H9 (cell line): ENCODE results near the gene PDE7B. TPM values are rescaled to one million over a fixed set of nuclear protein-coding genes. Genes with fewer than 3 reads are reported as not detected.

Source experiments
- DNase-seq: peaks from one replicate; pipeline ENCODE4 v3.0.0-alpha.2; 2017
- H2AFZ ChIP-seq: one replicate; pipeline ENCODE4 v1.6.1; 2013; ENCODE audit warnings: mild to moderate bottlenecking, low read length, control low read depth, moderate library complexity
- H2AK5ac ChIP-seq: 2 replicates; pipeline ENCODE4 v1.6.1; 2013; ENCODE audit warnings: low read length, control low read depth, mixed read lengths; ENCODE audit not compliant: insufficient read length
- H2BK120ac ChIP-seq: one replicate; pipeline ENCODE4 v1.6.1; 2013; ENCODE audit warnings: low read depth, mild to moderate bottlenecking, low read length, control low read depth, inconsistent platforms; ENCODE audit not compliant: poor library complexity, severe bottlenecking
- H2BK12ac ChIP-seq: 2 replicates; pipeline ENCODE4 v1.6.1; 2013; ENCODE audit warnings: low read length, control low read depth, mixed read lengths, low read depth; ENCODE audit not compliant: insufficient read length
- H2BK15ac ChIP-seq: 2 replicates; pipeline ENCODE4 v1.6.1; 2013; ENCODE audit warnings: low read depth, low read length, control low read depth
- H2BK20ac ChIP-seq: one replicate; pipeline ENCODE4 v1.6.1; 2013; ENCODE audit warnings: low read depth, mild to moderate bottlenecking, low read length, control low read depth, inconsistent platforms; ENCODE audit not compliant: poor library complexity, severe bottlenecking
- H2BK5ac ChIP-seq: 2 replicates; pipeline ENCODE4 v1.6.1; 2013; ENCODE audit warnings: low read length, control low read depth, mixed read lengths; ENCODE audit not compliant: insufficient read length
- H3K14ac ChIP-seq: 2 replicates; pipeline ENCODE4 v1.6.1; 2013; ENCODE audit warnings: low read length, control low read depth; ENCODE audit not compliant: insufficient read depth
- H3K18ac ChIP-seq: 2 replicates; pipeline ENCODE4 v1.6.1; 2013; ENCODE audit warnings: low read depth, mild to moderate bottlenecking, mixed read lengths, low read length, control low read depth; ENCODE audit not compliant: insufficient read length
- H3K23ac ChIP-seq: 2 replicates; pipeline ENCODE4 v1.6.1; 2013; ENCODE audit warnings: low read length, control low read depth, mixed read lengths, low read depth; ENCODE audit not compliant: insufficient read length
- H3K23me2 ChIP-seq: 2 replicates; pipeline ENCODE4 v1.6.1; 2013; ENCODE audit warnings: low read depth, mild to moderate bottlenecking, mixed read lengths, low read length, control low read depth; ENCODE audit not compliant: insufficient read length, poor library complexity, severe bottlenecking
- H3K27ac ChIP-seq: 2 replicates; pipeline ENCODE4 v1.5.1; 2013; ENCODE audit warnings: low read length, control low read depth, mixed read lengths, low read depth; ENCODE audit not compliant: insufficient read length
- H3K27me3 ChIP-seq: 2 replicates; pipeline ENCODE4 v1.6.1; 2013; ENCODE audit warnings: low read length, control low read depth, inconsistent platforms; ENCODE audit not compliant: insufficient read depth
- H3K4ac ChIP-seq: 2 replicates; pipeline ENCODE4 v1.6.1; 2013; ENCODE audit warnings: low read depth, mild to moderate bottlenecking, control low read depth, inconsistent platforms, low read length, moderate library complexity
- H3K4me1 ChIP-seq: 2 replicates; pipeline ENCODE4 v1.6.1; 2013; ENCODE audit warnings: low read length, control low read depth, inconsistent platforms; ENCODE audit not compliant: insufficient read depth
- H3K4me2 ChIP-seq: 2 replicates; pipeline ENCODE4 v1.6.1; 2013; ENCODE audit warnings: low read length, control low read depth, mixed read lengths; ENCODE audit not compliant: insufficient read length, insufficient read depth
- H3K56ac ChIP-seq: 2 replicates; pipeline ENCODE4 v1.6.1; 2013; ENCODE audit warnings: low read depth, mild to moderate bottlenecking, mixed read lengths, low read length, control low read depth; ENCODE audit not compliant: insufficient read length
- H3K79me1 ChIP-seq: 2 replicates; pipeline ENCODE4 v1.6.1; 2013; ENCODE audit warnings: low read depth, mild to moderate bottlenecking, moderate library complexity, low read length, control low read depth, inconsistent platforms; ENCODE audit not compliant: insufficient read depth, poor library complexity, severe bottlenecking
- H3K79me2 ChIP-seq: 2 replicates; pipeline ENCODE4 v1.6.1; 2013; ENCODE audit warnings: low read length, control low read depth, inconsistent platforms; ENCODE audit not compliant: insufficient read depth
- H3K9ac ChIP-seq: 2 replicates; pipeline ENCODE4 v1.6.1; 2013; ENCODE audit warnings: low read length, control low read depth, mixed read lengths; ENCODE audit not compliant: insufficient read length; ENCODE audit errors: extremely low read depth
- H3K9me3 ChIP-seq: one replicate; pipeline ENCODE4 v1.6.1; 2013; ENCODE audit warnings: low read depth, low read length, inconsistent platforms; ENCODE audit not compliant: control insufficient read depth
- H3T11ph ChIP-seq: one replicate; pipeline ENCODE4 v1.6.1; 2013; ENCODE audit warnings: mild to moderate bottlenecking, low read length, control low read depth, inconsistent platforms
- H4K20me1 ChIP-seq: one replicate; pipeline ENCODE4 v1.6.1; 2013; ENCODE audit not compliant: control insufficient read depth, insufficient read length, insufficient read depth
- H4K5ac ChIP-seq: 2 replicates; pipeline ENCODE4 v1.6.1; 2013; ENCODE audit warnings: low read depth, mild to moderate bottlenecking, mixed read lengths, low read length, control low read depth; ENCODE audit not compliant: insufficient read length
- H4K8ac ChIP-seq: replicated peaks from 2 replicates; pipeline ENCODE4 v1.6.1; 2013; ENCODE audit warnings: low read length, control low read depth, mixed read lengths, low read depth; ENCODE audit not compliant: insufficient read length
- H4K91ac ChIP-seq: 2 replicates; pipeline ENCODE4 v1.6.1; 2013; ENCODE audit warnings: low read depth, mild to moderate bottlenecking, moderate library complexity, mixed read lengths, low read length, control low read depth; ENCODE audit not compliant: insufficient read length
- H3K27ac Mint-ChIP-seq, 3 experiments: 2 replicates in 2 of 3; 3 replicates in 1 of 3; pipeline ENCODE4 v1.8.0; 2020 to 2021; ENCODE audit warnings: mixed read lengths in 3 of 3, mild to moderate bottlenecking in 1 of 3, moderate library complexity in 1 of 3
- H3K27me3 Mint-ChIP-seq: 2 replicates; pipeline ENCODE4 v1.8.0; 2021; ENCODE audit warnings: low read depth, mild to moderate bottlenecking, moderate library complexity, mixed read lengths
- H3K36me3 Mint-ChIP-seq, 3 experiments: 2 replicates in 2 of 3; 3 replicates in 1 of 3; pipeline ENCODE4 v1.8.0; 2020 to 2021; ENCODE audit warnings: low read depth in 3 of 3, mixed read lengths in 3 of 3; ENCODE audit not compliant: insufficient read depth in 1 of 3
- H3K4me1 Mint-ChIP-seq, 2 experiments: 2 replicates each; pipeline ENCODE4 v1.8.0; 2020; ENCODE audit warnings: mixed read lengths in 2 of 2
- H3K4me3 Mint-ChIP-seq, 2 experiments: 2 replicates in 1 of 2; 3 replicates in 1 of 2; pipeline ENCODE4 v1.8.0; 2020 to 2021; ENCODE audit warnings: mild to moderate bottlenecking in 2 of 2, mixed read lengths in 2 of 2, moderate library complexity in 1 of 2
- H3K9me3 Mint-ChIP-seq, 2 experiments: 2 replicates in 1 of 2; 3 replicates in 1 of 2; pipeline ENCODE4 v1.8.0; 2020; ENCODE audit warnings: mild to moderate bottlenecking in 2 of 2, mixed read lengths in 2 of 2, moderate library complexity in 1 of 2
- CTCF ChIP-seq: fragments of 200-600 bp; sonication (generic); conservative IDR thresholded peaks from 3 replicates; pipeline ENCODE4 v1.8.0; 2021; ENCODE audit warnings: antibody characterized with exemption, mild to moderate bottlenecking
- WGBS: extraction: QIAGEN DNeasy Blood & Tissue Kit; methylation state at CpG from one replicate; pipeline ENCODE4 v1.1.7; 2013; ENCODE audit warnings: missing lambda C conversion rate, low lambda C conversion rate, mixed read lengths; ENCODE audit not compliant: insufficient read length; ENCODE audit errors: extremely low coverage; 5-methylcytosine and 5-hydroxymethylcytosine counted together
- total RNA-seq: library from RNA; stranded (reverse); gene quantifications from 2 replicates; pipeline ENCODE4 v1.2.1, GENCODE V29; 2021

The PDE7B gene
- total RNA-seq, 1 experiment from 2014 or later = not detected

- H3K27ac ChIP-seq = no peak overlapping the region
- H2BK15ac ChIP-seq = no peak overlapping the region
- no peaks in the 10 kb centered on the region for H3K79me2 ChIP-seq
- no peaks in the 10 kb centered on the region; a peak in 1 of 5 replicates for H3K9me3 Mint-ChIP-seq
- no peak overlapping the region for H4K91ac ChIP-seq
- no peak overlapping the region for H3T11ph ChIP-seq
- no peaks in the 10 kb centered on the region for H3K27me3 Mint-ChIP-seq
- H3K36me3 Mint-ChIP-seq = no peaks in the 10 kb centered on the region; a peak in 1 of 7 replicates
- H3K14ac ChIP-seq = no peak overlapping the region
- H2BK120ac ChIP-seq = no peak overlapping the region
- H3K4me1 Mint-ChIP-seq = peaks cover 9 to 13% of the 10 kb centered on the region in 2 experiments; a peak in 3 of 4 replicates
- no peak overlapping the region for H4K8ac ChIP-seq
- no peaks in the 10 kb centered on the region for H3K9me3 ChIP-seq
- no peaks in the 10 kb centered on the region for H3K23me2 ChIP-seq
- H2BK5ac ChIP-seq = no peak overlapping the region
- no peak for TF ChIP-seq CTCF
- H3K4me2 ChIP-seq = no peak overlapping the region
- H3K27me3 ChIP-seq = no peaks in the 10 kb centered on the region
- H3K79me1 ChIP-seq = no peaks in the 10 kb centered on the region
- no peak overlapping the region for H3K27ac Mint-ChIP-seq
- H2BK12ac ChIP-seq = no peak overlapping the region
- H4K5ac ChIP-seq = no peak overlapping the region
- H3K9ac ChIP-seq = no peak overlapping the region
- H4K20me1 ChIP-seq = no peaks in the 10 kb centered on the region
- DNase-seq = no peak
- H2BK20ac ChIP-seq = no peak overlapping the region
- H3K4ac ChIP-seq = no peak overlapping the region
- no peak overlapping the region for H3K18ac ChIP-seq
- WGBS = no CpG with 5 or more reads among the region's 1 CpG
- H3K4me3 Mint-ChIP-seq = no peak overlapping the region
- no peak overlapping the region for H2AFZ ChIP-seq
- no peaks in the 10 kb centered on the region; the same call in 1 of the 2 replicates for H3K4me1 ChIP-seq
- H3K56ac ChIP-seq = no peak overlapping the region
- no peak overlapping the region for H2AK5ac ChIP-seq
- no peak overlapping the region for H3K23ac ChIP-seq
Observed at GRCh38 chr6:135833771-135834170, 17.7 kb upstream of the PDE7B start.
